Coronary artery (tissue), 2 donors: Measurements from ENCODE around the gene TRIM8.

Experiments used
- DNase-seq: peaks from one replicate; pipeline ENCODE4 v3.0.0-alpha.2; 2017; ENCODE audit warnings: low spot score
- H3K27ac ChIP-seq, 2 donors: fragments of 200-600 bp; sonication (generic); one replicate each; pipeline ENCODE4 v1.5.1; 2016 to 2019
- H3K4me3 ChIP-seq: fragments of 200-600 bp; sonication (generic); 2 replicates; pipeline ENCODE4 v1.5.1; 2016; ENCODE audit warnings: mild to moderate bottlenecking, moderate library complexity
- TF ChIP-seq, protein P1 (sequence below): fragments of 200-600 bp; sonication (generic); IDR thresholded peaks from one replicate; pipeline ENCODE4 v1.5.1; 2019; ENCODE audit warnings: antibody characterized with exemption

Gene TRIM8

DNA sequence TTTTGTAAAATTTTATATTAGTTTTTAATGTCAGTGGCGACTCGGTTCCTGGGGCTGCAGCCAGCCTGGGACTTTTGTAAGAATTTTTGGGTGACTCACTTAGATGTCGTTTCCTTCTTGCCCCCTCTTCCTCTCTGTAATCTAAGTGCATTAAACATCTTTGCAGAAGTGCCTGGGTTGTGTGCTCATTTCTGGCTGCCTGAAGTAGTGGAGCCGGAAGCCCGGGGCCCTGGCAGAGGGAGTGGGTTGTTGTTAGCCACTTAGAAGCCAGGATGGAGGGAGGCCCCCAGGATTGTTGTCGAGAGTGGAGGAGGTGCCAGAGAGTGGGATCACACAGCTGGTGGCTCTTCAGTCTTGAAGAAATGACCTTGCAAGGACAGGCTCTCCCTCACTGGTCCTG, 11.0 kb upstream of the TRIM8 start:
- TF ChIP-seq, protein P1, sequence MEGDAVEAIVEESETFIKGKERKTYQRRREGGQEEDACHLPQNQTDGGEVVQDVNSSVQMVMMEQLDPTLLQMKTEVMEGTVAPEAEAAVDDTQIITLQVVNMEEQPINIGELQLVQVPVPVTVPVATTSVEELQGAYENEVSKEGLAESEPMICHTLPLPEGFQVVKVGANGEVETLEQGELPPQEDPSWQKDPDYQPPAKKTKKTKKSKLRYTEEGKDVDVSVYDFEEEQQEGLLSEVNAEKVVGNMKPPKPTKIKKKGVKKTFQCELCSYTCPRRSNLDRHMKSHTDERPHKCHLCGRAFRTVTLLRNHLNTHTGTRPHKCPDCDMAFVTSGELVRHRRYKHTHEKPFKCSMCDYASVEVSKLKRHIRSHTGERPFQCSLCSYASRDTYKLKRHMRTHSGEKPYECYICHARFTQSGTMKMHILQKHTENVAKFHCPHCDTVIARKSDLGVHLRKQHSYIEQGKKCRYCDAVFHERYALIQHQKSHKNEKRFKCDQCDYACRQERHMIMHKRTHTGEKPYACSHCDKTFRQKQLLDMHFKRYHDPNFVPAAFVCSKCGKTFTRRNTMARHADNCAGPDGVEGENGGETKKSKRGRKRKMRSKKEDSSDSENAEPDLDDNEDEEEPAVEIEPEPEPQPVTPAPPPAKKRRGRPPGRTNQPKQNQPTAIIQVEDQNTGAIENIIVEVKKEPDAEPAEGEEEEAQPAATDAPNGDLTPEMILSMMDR: no peak
- H3K4me3 ChIP-seq: no peak overlapping the region
- peak overlapping the region; percentile 43 to 73 for H3K27ac ChIP-seq
- no peak for DNase-seq

DNA sequence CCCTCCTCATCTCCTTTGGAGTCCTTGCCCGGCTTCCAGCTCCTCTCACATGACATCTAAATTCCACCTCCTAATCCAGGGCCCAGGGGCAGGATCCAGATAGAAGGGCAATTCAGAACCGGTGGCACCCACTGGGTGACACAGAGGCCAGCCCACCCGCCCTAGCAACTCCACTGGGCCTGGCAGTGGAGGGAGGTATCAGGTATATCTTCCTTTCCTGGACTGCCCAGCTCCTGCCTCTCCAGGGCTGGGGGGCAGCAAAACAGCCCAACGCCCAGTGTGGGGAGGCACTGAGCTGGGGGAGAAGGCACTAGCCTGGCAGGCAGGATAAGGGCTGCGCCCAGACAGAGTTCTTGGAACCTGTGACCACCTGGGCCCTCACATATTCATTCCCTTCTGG, 10.4 kb upstream of the TRIM8 start:
- H3K27ac ChIP-seq: peak overlapping the region; percentile 35 to 73
- no peak overlapping the region for H3K4me3 ChIP-seq
- no peak for DNase-seq
- TF ChIP-seq, protein P1: no peak

DNA sequence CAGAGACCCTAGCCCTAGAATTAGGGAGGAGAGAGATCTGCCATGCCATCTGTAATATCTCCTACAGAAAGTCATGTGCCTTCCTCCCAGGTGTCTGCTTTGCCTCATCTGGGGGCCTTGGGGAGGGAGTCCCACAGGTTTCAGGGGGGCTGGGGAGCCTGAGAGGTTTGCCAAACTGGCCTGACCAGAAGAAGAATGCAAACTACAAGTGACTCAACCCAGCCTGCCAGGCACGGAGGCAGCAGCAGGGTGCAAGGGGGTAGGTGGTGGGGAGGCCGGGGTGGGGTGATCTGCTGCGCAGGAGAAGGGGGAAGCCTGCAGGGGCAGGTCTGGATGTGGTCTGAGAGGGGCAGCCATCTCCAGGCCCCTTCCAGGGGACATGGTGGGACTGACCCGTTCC, 9.6 kb upstream of the TRIM8 start:
- TF ChIP-seq, protein P1: no peak
- peak overlapping the region in 1 of 2 donors; percentile 73 for H3K27ac ChIP-seq
- no peak for DNase-seq

DNA sequence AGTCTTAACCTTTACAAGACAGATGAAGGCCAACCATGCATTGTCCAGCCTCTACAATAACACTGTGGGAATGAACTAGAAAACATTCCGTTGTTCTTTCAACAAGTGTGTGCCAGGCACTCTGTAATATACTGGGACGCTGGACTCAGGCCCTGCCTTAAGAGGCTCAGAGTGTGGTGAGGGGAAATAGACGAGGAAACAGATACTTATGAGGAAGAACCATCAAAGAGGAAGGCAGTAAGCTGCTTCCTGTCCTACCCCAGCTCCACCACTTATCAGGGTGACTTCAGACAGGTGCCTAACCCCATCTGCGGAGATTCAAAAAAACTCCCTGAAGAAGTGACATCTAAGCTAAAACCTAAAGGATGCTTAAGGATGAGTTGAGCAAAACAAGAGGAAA, 8.9 kb upstream of the TRIM8 start:
- Histone ChIP-seq H3K4me3 (no peak overlapping the region), H3K27ac (no peak overlapping the region)
- no peak for DNase-seq
- TF ChIP-seq, protein P1: no peak

More for the DNA sequence above, 9.6 kb upstream of the TRIM8 start:
- H3K4me3 ChIP-seq: no peak overlapping the region

DNA sequence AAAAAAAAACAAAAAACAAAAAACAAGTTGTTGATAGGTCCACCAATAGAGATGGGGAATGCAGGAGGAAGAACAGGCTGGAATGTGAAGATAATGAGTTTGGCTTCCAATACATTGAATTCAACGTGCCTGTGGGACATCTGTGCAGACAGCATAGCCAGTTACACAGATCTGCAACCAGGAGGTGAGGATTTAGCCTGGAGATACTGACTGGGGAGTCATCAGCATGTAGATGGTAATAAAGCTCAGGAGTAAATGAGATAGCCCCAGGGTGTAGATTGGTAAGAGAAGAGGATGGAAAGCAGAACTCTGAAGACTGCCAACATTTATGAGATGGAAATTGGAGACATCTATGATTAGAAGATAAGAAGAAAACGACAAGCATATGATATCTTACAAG, 4.7 kb upstream of the TRIM8 start:
- TF ChIP-seq, protein P1: no peak
- Histone ChIP-seq H3K27ac (no peak overlapping the region), H3K4me3 (no peak overlapping the region)
- no peak for DNase-seq

DNA sequence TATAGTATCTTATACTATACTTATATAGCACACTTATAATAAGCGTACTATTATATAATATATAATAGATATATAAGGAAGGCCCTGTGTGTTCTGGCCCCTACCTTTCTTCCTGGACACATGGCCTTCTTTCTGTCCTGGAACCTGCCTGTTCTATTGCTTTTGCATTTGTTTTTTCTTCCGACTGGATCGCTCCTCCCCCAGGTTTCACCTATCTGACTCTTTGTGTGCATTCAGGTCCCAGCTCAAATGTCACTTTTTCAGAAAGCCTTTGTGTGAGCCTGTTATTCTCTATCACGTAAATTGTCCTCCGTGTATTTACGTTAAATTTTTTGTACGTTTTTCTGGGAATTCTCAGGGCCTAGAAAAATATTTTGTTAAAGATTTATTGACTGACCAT, 2.9 kb upstream of the TRIM8 start:
- peak overlapping the region; percentile 93 to 100 for H3K27ac ChIP-seq
- no peak for DNase-seq
- TF ChIP-seq, protein P1: no peak
- H3K4me3 ChIP-seq: peak overlapping the region; percentile 77

DNA sequence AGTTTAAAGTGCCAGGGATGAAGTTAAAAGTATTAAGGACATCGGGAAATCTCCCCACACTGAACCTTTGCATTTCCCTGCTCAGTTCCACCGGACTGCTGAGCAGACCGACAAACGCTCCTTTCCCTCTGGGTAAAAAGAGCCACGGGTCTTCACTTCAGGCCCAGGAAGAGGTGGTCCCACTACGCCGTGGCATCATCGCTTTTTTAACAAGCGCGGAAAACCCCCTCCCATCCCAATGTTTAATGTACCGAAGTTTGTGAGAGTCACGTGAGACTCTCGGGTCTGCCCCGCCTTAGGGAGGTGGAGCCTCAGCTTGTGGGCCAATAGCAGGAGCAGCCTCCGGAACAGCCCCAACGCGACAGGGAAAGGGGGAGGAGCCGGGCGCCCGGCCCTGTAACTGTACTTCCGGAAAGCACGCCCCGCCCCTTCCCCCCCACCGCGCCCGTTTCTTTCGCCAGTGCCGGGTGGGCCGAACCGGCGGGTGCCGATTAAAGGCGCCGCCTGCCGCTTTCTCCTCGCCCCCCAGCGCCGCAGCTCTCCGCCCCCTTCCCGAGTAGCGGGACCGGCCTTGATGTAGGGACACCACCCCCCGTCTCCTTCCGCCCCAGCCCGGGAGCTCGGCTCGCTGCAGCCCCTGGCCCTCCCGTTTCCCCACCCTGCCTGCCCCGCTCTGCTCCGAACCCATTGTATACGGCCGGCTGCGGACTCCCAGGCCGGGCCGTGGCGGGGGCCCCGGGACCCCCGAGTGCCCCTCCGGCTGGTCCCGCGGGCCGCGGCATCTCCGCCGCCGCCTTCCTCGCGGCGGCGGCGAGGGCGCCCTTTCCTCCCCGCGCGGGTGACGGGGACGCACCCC, 2.2 kb upstream of the TRIM8 start:
- TF ChIP-seq, protein P1: no peak
- peak; percentile 99 for DNase-seq
- H3K27ac ChIP-seq: peak overlapping the region; percentile 93 to 100
- H3K4me3 ChIP-seq: peak overlapping the region; percentile 77
